Measurements from ENCODE around the gene PRTG. TPM values are rescaled to one million over a fixed set of nuclear protein-coding genes. Genes with fewer than 3 reads are reported as not detected.

PRTG gene
- total and polyA plus RNA-seq, 2 of the 13 experiments (the other 11 are each of a cell fraction or from before 2014, with no cell fraction given) = 13.2 to 22.3 TPM

DNA sequence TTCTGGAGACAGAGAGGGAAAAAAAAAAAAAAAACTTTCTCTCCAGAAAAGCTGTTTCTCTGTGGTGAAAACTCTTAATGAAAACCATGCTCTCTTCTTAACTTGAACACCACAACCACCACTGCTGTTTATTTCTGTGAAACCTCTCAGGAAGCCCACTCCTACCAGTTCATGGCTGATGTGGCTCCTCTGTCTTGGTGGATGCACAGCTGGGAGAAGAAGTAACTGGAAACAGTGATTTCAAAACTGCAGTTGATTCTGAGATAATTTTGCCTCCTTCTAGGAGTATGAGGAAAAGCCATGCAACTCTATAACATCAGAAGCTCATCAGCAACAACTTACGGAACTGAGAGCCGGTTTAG, 114.6 kb downstream of the PRTG start:
- 95% methylated on average over 2 of the region's 2 CpGs for WGBS (ENCODE audit: low lambda C conversion rate)
- H3K9me3 ChIP-seq (ENCODE audit: low read length) = no peaks in the 10 kb centered on the region
- FAIRE-seq (no peak), DNase-seq (ENCODE audit: low spot score) (no peak), ATAC-seq (no peak)
- no peaks in the 10 kb centered on the region for H4K20me1 ChIP-seq (ENCODE audit: insufficient read depth, low read length)
- ChIA-PET POLR2A (no interaction called here), CTCF (ENCODE audit: low intra/inter-chr PET ratio, low total read pairs) (no interaction called here)
- intact Hi-C loops (cut with micrococcal nuclease; ENCODE audit: unreplicated experiment) (no loop called here), in situ Hi-C loops (cut with HindIII; ENCODE audit: extremely low pct_ligation_motif_present, low pct_unique_long_range_greater_than_20kb) (no loop called here)
- H3K36me3 ChIP-seq (replicated peaks in 1 of 2; ENCODE audit: control insufficient read depth in 1 of 2, insufficient read depth in 2 of 2, low read length in 2 of 2) = peaks cover 11 to 18% of the 10 kb centered on the region in 2 experiments
- H3K9ac ChIP-seq (ENCODE audit: insufficient read depth, low read depth, low read length) = no peak overlapping the region
- H3K4me3 ChIP-seq (replicated peaks in 1 of 3; ENCODE audit: insufficient read depth in 1 of 3, low read depth in 2 of 3, low read length in 3 of 3) = no peak overlapping the region
- no peaks in the 10 kb centered on the region for H3K4me1 ChIP-seq (ENCODE audit: insufficient read depth, low read length)
- no peak overlapping the region for H2AFZ ChIP-seq (ENCODE audit: low read length)
- TF ChIP-seq TFDP1 (CRISPR knock-in tag; IDR thresholded peaks at IDR 0.05; ENCODE audit: borderline replicate concordance) = no peak
- no peak for TF ChIP-seq KLF15 (CRISPR knock-in tag; IDR thresholded peaks at IDR 0.05; ENCODE audit: borderline replicate concordance)
- TF ChIP-seq SCMH1 (CRISPR knock-in tag; IDR thresholded peaks at IDR 0.05; ENCODE audit: borderline replicate concordance) = no peak
- no peak for TF ChIP-seq ZNF225 (CRISPR knock-in tag; IDR thresholded peaks at IDR 0.05)
- no peak for TF ChIP-seq DNMT3B (CRISPR knock-in tag; conservative IDR thresholded peaks at IDR 0.05)
- TF ChIP-seq, protein P1, sequence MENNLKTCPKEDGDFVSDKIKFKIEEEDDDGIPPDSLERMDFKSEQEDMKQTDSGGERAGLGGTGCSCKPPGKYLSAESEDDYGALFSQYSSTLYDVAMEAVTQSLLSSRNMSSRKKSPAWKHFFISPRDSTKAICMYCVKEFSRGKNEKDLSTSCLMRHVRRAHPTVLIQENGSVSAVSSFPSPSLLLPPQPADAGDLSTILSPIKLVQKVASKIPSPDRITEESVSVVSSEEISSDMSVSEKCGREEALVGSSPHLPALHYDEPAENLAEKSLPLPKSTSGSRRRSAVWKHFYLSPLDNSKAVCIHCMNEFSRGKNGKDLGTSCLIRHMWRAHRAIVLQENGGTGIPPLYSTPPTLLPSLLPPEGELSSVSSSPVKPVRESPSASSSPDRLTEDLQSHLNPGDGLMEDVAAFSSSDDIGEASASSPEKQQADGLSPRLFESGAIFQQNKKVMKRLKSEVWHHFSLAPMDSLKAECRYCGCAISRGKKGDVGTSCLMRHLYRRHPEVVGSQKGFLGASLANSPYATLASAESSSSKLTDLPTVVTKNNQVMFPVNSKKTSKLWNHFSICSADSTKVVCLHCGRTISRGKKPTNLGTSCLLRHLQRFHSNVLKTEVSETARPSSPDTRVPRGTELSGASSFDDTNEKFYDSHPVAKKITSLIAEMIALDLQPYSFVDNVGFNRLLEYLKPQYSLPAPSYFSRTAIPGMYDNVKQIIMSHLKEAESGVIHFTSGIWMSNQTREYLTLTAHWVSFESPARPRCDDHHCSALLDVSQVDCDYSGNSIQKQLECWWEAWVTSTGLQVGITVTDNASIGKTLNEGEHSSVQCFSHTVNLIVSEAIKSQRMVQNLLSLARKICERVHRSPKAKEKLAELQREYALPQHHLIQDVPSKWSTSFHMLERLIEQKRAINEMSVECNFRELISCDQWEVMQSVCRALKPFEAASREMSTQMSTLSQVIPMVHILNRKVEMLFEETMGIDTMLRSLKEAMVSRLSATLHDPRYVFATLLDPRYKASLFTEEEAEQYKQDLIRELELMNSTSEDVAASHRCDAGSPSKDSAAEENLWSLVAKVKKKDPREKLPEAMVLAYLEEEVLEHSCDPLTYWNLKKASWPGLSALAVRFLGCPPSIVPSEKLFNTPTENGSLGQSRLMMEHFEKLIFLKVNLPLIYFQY (CRISPR knock-in tag; IDR thresholded peaks at IDR 0.05; ENCODE audit: borderline replicate concordance) = no peak
- TF ChIP-seq SMC3 (IDR thresholded peaks at IDR 0.05; ENCODE audit: low read length) = no peak
- no peak for TF ChIP-seq PCBP2 (optimal IDR thresholded peaks at IDR 0.05; ENCODE audit: low read depth, low read length, poor library complexity, severe bottlenecking)
- TF ChIP-seq SAFB2 (CRISPR knock-in tag; IDR thresholded peaks at IDR 0.05; ENCODE audit: borderline replicate concordance, low read depth) = no peak
- TF ChIP-seq ZNF335 (CRISPR knock-in tag; IDR thresholded peaks at IDR 0.05) = no peak
- no peak for TF ChIP-seq PTBP1 (IDR thresholded peaks at IDR 0.05; ENCODE audit: low read depth, low read length, poor library complexity, severe bottlenecking)
- BruUV-seq (replicated peaks) = no TSS peak
- no peaks in the 10 kb centered on the region for H3K27me3 ChIP-seq (ENCODE audit: control insufficient read depth in 1 of 2, insufficient read depth in 2 of 2, low read length in 2 of 2)
- H3K79me2 ChIP-seq (ENCODE audit: insufficient read depth, low read length) = no peaks in the 10 kb centered on the region
- no peak overlapping the region for H3K27ac ChIP-seq (ENCODE audit: extremely low read length, insufficient read depth, low read length)
- H3K4me2 ChIP-seq (ENCODE audit: low read depth, low read length) = no peak overlapping the region

Measured in HepG2 (cell line).